ENCODE data around the gene PSMB2.

The PSMB2 gene

DNA sequence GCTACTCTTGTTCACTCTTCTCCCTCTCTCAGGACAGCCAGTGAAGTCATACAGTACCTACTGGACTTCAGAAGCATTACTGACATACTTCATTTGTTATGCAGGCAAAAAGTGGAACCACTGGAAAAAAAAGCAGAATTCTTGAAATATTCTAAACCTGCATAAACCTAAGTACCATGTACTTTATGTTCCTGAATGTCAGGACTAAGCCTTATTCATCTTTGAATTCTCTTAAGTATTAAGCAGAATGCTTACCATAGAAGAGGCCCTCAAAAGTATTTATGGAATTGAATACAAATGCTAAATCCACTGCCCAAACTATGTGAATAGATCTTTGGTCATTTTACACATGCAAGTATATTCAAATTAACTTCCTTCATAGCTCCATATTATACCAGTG, 7.8 kb downstream of the PSMB2 start:
- DNase-seq (ENCODE audit: low read depth) = no peak
- H3K4me3 ChIP-seq (ENCODE audit: control insufficient read depth, low read depth, low read length) = no peak overlapping the region
- TF ChIP-seq, protein P1, sequence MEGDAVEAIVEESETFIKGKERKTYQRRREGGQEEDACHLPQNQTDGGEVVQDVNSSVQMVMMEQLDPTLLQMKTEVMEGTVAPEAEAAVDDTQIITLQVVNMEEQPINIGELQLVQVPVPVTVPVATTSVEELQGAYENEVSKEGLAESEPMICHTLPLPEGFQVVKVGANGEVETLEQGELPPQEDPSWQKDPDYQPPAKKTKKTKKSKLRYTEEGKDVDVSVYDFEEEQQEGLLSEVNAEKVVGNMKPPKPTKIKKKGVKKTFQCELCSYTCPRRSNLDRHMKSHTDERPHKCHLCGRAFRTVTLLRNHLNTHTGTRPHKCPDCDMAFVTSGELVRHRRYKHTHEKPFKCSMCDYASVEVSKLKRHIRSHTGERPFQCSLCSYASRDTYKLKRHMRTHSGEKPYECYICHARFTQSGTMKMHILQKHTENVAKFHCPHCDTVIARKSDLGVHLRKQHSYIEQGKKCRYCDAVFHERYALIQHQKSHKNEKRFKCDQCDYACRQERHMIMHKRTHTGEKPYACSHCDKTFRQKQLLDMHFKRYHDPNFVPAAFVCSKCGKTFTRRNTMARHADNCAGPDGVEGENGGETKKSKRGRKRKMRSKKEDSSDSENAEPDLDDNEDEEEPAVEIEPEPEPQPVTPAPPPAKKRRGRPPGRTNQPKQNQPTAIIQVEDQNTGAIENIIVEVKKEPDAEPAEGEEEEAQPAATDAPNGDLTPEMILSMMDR (IDR thresholded peaks at IDR 0.05; ENCODE audit: control insufficient read depth, insufficient read depth, low read depth, low read length, missing control alignments) = no peak

DNA sequence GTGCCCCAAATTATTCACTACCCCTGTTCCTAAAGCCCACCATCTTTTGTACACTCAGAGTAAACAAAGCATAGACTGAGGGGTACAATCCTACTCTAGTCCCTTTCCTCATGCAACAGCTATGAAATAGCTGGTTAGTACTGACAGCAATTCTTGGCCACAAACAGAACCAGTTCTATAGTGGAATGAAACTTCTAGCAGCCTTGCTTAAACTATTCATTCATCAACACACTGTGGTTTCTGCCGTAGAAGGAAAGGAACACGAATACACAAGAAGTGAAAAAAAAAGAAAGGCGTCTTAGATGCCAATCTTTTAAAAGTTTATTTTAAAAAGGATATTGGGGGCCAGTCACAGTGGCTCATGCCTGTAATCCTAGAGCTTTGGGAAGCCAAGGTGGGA, 9.9 kb downstream of the PSMB2 start:
- no peak overlapping the region for H3K4me3 ChIP-seq (ENCODE audit: control insufficient read depth, low read depth, low read length)
- TF ChIP-seq, protein P1 (IDR thresholded peaks at IDR 0.05; ENCODE audit: control insufficient read depth, insufficient read depth, low read depth, low read length, missing control alignments) = no peak
- DNase-seq (ENCODE audit: low read depth) = no peak

DNA sequence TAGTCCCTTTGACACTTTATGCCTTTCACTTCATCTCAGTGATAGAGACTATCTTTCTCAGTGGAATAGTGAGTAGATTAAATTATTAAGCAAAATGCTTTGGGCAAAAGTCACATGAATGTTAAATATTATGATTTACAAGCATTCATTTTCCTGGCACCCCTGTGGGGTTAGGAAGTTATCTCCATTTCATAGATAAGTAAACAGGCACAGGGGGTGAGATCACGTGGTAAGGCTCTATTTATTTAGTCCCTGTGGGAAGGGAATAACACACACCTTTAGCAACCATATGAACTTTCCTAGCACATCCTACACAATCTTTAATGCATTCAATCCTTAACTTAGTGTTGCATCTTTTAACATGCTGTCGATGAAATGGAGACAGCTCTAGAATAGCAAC, 12.3 kb downstream of the PSMB2 start:
- no peak for DNase-seq (ENCODE audit: low read depth)
- no peak overlapping the region for H3K4me3 ChIP-seq (ENCODE audit: control insufficient read depth, low read depth, low read length)

DNA sequence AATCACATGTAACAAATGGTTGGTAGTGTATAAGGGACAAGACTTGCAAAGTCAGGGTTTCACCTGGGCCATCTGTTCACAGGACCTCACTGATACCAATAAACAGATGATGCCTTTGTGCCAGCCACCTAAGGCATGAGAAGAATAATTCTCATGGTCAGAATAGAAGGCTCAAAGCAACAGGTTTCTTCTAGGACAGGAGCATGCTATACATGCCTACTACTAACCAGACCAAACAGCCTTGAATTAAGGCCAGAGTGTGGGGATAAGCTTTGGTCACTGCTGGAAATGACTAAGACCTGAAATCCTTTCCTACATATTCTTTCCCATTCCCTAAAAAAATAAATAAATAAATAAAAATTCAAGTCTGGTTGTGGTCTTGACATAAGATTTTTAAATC, 17.5 kb downstream of the PSMB2 start:
- no peak overlapping the region for H3K4me3 ChIP-seq (ENCODE audit: control insufficient read depth, low read depth, low read length)
- no peak for DNase-seq (ENCODE audit: low read depth)
- TF ChIP-seq, protein P1 (IDR thresholded peaks at IDR 0.05; ENCODE audit: control insufficient read depth, insufficient read depth, low read depth, low read length, missing control alignments) = no peak

More for the DNA sequence above, 12.3 kb downstream of the PSMB2 start:
- TF ChIP-seq, protein P1 (IDR thresholded peaks at IDR 0.05; ENCODE audit: control insufficient read depth, insufficient read depth, low read depth, low read length, missing control alignments) = no peak

DNA sequence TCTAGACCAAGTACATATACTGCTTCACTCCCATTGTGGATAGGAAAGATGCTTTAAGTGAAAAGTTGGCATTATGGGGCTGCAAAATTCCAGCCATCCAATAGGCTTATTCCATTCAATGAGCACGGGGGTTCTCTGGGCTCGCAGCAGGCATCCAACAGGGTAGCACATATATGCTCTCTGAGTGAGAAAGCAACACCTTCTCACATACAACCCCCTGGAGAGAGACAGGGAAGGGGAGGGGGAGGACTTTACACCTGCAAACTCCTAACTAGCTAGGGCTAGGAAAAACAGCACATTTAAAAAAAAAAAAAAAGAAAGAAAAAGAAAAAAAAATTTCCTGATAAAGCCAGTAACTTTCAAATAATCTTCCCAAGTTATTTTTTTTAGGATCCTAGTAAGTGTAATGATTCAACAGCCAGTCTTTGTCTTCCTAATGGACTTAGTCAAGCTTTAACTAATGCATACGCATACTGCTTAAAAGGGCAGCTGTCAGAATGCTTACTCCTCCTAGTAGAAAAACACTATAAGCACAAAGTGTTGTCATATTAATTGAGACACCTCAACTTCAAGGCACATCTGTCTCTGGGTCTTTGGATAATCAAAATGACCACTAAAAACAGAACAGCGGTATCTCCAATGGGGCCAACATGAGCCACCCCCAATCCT, 18.7 kb downstream of the PSMB2 start:
- TF ChIP-seq, protein P1 (IDR thresholded peaks at IDR 0.05; ENCODE audit: control insufficient read depth, insufficient read depth, low read depth, low read length, missing control alignments) = no peak
- no peak overlapping the region for H3K4me3 ChIP-seq (ENCODE audit: control insufficient read depth, low read depth, low read length)

DNA sequence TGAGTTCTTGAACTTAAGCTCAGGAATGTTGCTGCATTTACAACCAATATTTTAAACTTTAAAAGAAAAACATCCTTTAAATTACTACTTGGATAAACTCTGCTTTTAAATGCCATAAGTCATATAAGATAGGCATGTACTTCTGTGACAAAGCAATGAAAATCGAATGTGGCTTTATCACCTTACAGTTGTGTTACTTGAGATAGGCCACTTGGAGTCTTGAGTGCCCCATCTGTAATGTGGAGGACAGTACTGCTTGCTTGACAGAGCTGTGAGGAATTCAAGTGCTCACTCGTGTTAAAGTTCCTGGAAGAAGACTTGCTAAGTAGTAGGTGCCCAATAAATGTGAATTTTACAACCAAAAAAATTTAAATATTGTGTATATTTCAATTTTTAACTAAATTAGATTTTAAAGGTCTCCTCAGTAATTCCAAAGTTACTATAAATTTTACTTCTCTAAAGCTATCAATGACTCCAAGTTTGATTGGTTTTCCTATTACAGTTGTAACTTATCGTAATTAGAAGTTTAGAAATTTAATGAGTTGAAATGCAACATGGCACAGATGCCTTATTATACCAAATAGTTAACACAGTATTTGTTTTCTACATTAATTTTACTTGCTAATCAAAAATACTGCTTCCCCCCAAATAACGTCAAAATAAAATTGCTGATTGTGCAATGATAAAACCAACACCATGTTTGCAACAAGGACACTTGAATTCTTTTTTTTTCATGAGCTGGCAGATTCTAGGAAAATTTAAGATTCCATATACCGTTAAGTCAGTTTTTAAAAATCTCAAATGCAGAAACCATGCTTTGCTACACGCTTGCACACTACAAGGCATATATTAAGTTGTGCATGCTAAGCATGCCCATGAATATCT, 21.8 kb downstream of the PSMB2 start:
- H3K4me3 ChIP-seq (ENCODE audit: control insufficient read depth, low read depth, low read length) = no peak overlapping the region

More for the DNA sequence above, 18.7 kb downstream of the PSMB2 start:
- no peak for DNase-seq (ENCODE audit: low read depth)

More for the DNA sequence above, 21.8 kb downstream of the PSMB2 start:
- TF ChIP-seq, protein P1 (IDR thresholded peaks at IDR 0.05; ENCODE audit: control insufficient read depth, insufficient read depth, low read depth, low read length, missing control alignments) = no peak
- DNase-seq (ENCODE audit: low read depth) = no peak

Data from AG09309 (cell line).